GM18511 (cell line): ENCODE data around the gene ARID1A.
"Not testable (repeated sequence)": the region's sequence is repeated elsewhere in the genome, so short reads cannot be mapped to it uniquely, and the experiment has no call there.

Source experiments
- ATAC-seq: cut with Tn5 transposase; IDR thresholded peaks from one replicate; pipeline ENCODE4 v1.9.1; 2021; ENCODE audit warnings: mild to moderate bottlenecking, moderate library complexity; ENCODE audit not compliant: unreplicated experiment

ARID1A gene

GRCh38 chr1:26695356-26696118, at the start of gene ARID1A:
TSS of gene ARID1A (plus strand) at chr1:26696015. CDS start at chr1:26696404, 389 bp downstream.
- peak; percentile 45 for ATAC-seq

- no peak for ATAC-seq
Measured at GRCh38 chr1:26664802-26665201, 31.0 kb upstream of the ARID1A start.

- ATAC-seq: no peak
Measured at GRCh38 chr1:26666855-26667254, 29.0 kb upstream of the ARID1A start.

GRCh38 chr1:26668106-26668786, 27.6 kb upstream of the ARID1A start:
- not testable (repeated sequence) for ATAC-seq

DNA sequence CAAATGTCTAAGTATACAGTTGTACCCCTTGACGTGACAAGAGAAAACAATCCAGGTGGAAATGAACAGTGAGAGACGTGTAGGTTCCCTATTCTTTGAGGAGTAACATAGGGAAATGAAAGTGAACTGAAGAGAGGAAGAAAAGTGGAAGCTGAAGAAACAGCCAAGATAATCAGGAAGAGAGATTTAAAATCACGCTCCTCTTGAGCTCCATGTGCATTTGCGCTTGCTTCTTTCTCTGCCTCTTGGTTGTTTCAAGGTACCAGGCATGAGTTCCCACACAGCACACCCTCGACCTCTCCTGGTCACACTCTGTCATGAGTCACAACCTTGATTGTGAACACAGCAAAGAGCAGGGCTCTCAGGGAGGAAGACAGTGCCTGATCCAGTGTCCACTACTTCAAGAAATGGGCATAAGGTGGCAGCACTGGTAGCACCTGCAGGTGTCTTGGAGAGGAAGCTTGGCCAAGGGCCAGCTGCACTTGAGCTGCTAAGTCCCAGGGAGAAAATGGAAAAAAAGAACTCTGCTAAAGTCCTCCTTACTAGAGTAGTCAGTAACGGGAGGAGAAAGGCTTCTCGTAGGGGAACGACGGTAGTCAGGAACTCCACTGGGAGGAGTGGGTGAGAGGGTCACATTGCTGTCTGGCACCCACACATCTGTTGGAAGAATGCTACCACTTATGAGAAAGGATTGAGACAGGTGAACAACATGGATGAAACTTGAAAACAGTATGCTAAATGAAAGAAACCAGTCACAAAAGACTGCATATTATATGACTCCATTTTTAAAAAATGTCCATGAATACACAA, 18.3 kb upstream of the ARID1A start:
- peak; percentile 72 for ATAC-seq

DNA sequence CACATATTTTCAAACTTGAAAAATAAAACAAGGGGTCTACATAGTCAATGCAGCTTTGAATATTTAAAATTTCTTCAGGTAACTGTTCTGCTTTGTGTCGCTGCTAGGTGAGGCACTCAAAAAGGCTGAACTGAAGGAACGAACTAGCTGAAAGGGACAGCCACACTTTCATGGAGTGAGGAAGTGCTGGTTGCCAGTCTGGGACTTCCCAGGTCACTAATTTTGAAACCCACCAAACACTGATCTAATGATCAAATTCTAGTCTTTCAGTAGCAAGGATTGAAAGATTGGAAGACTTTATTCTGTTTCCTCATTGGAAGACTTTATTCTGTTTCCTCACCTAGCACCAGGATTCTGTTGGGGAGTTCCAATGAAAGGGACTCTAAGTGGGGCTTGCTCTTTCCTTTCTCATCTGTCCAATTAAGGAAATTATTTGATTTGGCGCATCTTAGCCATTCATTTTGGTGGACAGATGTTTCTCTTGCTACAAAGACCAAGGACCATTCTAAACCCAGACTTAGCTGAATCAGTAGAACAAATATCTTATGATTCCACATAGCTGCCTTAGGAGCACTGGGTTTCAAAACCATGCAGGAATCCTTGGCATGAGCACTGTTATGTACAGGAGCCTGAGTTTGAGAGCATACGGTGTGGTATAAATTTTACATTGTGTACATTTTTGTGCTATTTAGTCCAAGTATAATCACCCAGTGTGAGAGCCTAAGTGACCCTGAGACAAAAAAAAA, 10.9 kb upstream of the ARID1A start:
- no peak for ATAC-seq

GRCh38 chr1:26686795-26687194, 9.0 kb upstream of the ARID1A start:
- no peak for ATAC-seq

DNA sequence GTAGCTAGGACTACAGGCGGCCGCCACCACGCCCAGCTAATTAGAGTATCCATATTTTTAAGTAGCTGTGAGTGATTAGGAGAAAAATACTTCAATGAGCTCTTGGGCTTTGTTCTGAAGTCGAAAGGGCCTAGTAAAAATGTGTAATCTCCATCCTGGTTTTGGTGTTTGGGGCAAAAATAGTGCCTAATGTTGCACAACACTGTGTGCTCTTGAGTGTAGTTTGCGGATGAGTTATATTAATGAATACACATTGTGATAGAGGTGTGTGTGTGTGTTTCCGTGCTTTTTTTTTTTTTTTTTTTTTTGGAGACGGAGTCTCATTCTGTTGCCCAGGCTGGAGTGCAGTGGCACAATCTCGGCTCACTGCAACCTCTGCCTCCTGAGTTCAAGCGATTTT, 6.3 kb upstream of the ARID1A start:
- no peak for ATAC-seq

- no peak for ATAC-seq
Measured at GRCh38 chr1:26690157-26690556, 5.7 kb upstream of the ARID1A start.

DNA sequence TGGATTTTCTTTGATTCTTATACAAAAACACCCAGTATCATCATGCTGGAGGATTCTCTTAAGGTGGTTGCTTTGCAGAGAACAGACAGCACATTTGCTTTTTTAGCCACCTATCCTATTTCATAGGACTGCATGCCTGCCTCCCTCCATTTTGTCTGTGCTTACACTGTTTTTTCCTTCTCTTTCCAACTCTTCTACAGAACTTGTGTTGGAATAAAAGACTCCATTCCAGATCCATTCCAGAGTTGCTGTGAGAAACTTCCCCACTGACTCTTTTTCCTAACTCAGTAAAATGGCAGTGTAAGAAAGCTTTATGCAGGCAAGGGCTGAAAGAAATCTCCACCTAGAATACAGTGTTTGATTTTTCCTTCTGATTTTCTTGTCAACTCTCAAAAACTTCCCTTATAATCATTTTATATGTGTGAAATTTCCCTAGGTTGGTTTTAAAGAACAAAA, 5.2 kb upstream of the ARID1A start:
- ATAC-seq: no peak

- peak; percentile 44 for ATAC-seq
Measured at GRCh38 chr1:26692211-26692792, 3.5 kb upstream of the ARID1A start.

GRCh38 chr1:26692793-26693490, 2.9 kb upstream of the ARID1A start:
- no peak for ATAC-seq

- no peak for ATAC-seq
Measured at GRCh38 chr1:26693599-26694572, 1.9 kb upstream of the ARID1A start.

GRCh38 chr1:26694638-26695355, 1.0 kb upstream of the ARID1A start:
- ATAC-seq: no peak

DNA sequence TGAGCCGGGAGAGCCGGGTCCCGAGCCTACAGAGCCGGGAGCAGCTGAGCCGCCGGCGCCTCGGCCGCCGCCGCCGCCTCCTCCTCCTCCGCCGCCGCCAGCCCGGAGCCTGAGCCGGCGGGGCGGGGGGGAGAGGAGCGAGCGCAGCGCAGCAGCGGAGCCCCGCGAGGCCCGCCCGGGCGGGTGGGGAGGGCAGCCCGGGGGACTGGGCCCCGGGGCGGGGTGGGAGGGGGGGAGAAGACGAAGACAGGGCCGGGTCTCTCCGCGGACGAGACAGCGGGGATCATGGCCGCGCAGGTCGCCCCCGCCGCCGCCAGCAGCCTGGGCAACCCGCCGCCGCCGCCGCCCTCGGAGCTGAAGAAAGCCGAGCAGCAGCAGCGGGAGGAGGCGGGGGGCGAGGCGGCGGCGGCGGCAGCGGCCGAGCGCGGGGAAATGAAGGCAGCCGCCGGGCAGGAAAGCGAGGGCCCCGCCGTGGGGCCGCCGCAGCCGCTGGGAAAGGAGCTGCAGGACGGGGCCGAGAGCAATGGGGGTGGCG, 371 bp downstream of the ARID1A start:
- no peak for ATAC-seq

DNA sequence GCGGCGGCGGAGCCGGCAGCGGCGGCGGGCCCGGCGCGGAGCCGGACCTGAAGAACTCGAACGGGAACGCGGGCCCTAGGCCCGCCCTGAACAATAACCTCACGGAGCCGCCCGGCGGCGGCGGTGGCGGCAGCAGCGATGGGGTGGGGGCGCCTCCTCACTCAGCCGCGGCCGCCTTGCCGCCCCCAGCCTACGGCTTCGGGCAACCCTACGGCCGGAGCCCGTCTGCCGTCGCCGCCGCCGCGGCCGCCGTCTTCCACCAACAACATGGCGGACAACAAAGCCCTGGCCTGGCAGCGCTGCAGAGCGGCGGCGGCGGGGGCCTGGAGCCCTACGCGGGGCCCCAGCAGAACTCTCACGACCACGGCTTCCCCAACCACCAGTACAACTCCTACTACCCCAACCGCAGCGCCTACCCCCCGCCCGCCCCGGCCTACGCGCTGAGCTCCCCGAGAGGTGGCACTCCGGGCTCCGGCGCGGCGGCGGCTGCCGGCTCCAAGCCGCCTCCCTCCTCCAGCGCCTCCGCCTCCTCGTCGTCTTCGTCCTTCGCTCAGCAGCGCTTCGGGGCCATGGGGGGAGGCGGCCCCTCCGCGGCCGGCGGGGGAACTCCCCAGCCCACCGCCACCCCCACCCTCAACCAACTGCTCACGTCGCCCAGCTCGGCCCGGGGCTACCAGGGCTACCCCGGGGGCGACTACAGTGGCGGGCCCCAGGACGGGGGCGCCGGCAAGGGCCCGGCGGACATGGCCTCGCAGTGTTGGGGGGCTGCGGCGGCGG, 1.0 kb downstream of the ARID1A start:
- no peak for ATAC-seq

DNA sequence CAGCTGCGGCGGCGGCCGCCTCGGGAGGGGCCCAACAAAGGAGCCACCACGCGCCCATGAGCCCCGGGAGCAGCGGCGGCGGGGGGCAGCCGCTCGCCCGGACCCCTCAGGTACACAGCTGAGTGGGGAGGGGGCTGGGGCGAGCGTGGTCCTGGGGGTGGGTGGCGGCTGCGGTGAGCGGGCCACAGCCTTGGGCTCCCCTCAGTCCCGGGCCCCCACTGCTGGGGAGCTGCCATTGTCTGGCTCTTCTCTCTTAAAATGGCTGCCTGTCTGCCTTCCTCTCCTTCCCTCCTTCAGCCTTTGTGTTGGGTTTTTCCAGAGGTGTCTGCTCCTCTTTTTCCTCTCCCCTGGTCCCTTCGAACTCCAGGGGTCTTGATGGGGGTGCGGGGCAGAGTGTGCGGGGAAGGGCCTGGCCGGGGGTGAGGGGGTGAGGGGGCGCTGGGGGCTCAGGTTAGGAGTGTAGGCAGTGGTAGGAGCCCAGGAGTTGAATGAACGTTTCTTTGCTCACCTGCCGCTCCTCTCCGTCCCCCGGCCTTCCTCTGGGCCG, 1.7 kb downstream of the ARID1A start:
- no peak for ATAC-seq
